Caki2 (cell line): ENCODE data around the gene GRXCR2. TPM values are rescaled to one million over a fixed set of nuclear protein-coding genes. Genes with fewer than 3 reads are reported as not detected.
"Not testable (repeated sequence)": the region's sequence is repeated elsewhere in the genome, so short reads cannot be mapped to it uniquely, and the experiment has no call there.

ENCODE experiments used
- DNase-seq: peaks from one replicate; pipeline ENCODE4 v3.0.0-alpha.2; 2015; ENCODE audit warnings: low read depth
- in situ Hi-C: cut with HindIII; loops from 2 replicates; pipeline ENCODE4 v1.10.0; 2016; ENCODE audit warnings: low sequenced_read_pairs, low pct_unique_long_range_greater_than_20kb, mixed read lengths
- total RNA-seq: library from RNA; depleted of rRNA; stranded (reverse); fragments of >200 nt; shearing (Covaris generic); gene quantifications from 2 replicates; pipeline ENCODE4 v1.2.3, GENCODE V29; 2014; ENCODE audit warnings: low replicate concordance

GRXCR2 gene
- total RNA-seq, 1 experiment from 2014 or later = not detected

DNA sequence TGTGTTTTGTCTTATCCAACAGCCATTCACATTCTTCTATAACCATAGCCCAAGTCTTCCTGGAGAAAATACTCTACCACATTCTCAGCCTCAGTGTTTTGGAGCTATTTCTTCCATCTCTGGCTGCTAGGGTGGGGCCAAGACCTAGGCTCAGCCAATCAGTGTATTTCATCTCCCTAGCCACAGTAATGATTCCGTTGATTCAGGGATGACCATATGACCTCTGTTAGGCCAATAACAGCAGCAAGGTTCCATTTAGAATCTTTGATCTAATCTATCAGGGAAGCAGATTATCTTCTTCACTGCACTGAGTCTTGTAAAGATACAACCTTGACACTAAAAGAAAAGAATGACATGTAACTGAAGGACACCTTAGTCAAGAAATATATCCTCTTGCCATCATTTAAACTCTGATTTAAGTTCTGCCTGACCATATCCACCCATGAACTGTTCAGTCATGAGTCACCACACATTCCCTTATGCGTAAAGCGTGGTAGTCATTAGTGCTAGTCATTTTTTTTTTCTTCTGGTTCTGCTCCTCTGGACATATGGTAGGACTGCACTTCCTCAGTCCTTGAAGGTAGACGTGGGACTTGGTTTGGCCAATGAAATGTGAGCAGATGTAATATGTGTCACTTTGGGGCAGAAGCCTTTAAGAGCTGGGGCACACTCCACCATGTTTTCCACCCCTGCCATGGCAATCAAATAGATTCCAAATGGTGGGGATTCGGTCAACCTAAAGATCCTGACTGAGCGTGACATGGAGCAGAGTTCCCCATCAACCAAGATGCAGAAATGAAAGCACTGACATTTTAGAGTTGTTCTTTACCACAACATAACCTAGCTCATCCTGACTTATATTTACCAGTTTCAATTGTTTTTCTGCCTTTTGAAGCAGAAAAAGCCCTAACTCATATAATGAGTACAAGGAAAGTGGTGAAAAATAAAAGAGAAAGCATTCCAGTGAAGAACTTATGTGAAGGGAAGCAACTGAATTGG lies 25.0 kb downstream of the GRXCR2 start:
- in situ Hi-C loops = no loop called here
- DNase-seq = peak; percentile 64

DNA sequence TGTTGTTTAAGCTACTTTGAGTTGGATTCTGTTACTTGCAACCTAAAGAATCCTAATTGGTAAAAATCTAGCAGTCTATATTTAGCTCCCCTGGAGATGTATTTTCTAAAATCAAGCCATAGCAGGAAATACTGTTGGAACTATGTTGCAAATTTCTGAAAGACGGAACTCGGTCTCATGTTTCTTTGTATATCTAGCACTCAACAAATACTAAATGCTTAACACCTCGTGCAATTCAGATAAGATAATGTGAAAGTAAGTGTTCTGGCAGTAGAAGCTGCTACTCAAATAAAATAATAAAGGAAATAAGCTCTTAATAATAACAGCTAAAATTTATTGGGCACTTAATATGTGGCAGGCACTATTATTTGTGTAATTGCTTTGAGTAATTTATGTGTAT lies 26.7 kb downstream of the GRXCR2 start:
- DNase-seq = no peak
- in situ Hi-C loops = no loop called here

DNA sequence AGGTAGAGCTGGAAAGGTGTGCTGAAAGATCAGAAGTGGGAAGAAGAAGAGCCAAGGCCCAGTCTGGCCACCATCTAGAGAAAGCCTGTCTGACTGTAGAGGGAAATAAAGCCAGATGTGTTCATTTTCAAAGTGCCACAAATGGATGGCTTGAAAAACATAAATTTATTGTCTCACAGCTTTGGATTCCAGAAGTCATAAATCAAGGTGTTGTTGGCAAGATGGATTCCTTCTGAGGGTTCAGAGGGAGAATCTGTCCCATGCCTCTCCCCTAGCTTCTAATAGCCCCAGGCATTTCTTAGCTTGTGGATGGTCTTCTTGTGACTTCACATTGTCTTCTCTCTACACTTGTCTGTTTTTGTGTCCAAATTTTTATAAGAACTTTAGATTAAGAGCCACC lies 31.5 kb downstream of the GRXCR2 start:
- no peak for DNase-seq
- in situ Hi-C loops = no loop called here

DNA sequence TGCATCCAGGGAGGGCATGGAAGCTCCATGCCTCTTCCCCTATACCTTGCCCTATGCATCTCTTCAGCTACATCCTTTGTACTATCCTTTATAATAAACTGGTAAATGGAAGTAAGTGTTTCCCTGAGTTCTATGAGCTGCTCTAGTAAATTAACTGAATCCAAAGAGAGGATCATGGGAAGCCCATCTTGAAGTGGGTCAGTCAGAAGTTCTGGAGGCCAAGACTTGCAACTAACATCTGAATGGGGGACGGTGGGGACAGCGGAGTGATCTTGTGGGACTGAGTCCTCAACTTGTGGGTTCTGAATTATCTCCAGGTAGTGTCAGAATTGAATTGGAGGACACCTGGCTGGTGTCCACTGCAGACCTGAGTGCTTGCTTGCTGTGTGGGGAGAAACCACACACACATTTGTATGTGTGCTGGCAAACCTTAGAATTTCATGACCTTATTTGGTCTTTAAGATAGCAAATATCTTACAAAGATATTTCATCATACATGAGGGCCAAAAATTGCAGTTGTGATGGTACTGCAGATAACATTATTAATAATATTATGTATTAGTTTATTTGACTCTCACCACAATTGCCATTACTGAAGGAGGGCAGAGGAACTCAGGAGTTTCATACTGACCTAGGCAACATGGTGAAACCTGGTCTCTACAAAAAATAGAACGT lies 32.2 kb downstream of the GRXCR2 start:
- in situ Hi-C loops = no loop called here

DNA sequence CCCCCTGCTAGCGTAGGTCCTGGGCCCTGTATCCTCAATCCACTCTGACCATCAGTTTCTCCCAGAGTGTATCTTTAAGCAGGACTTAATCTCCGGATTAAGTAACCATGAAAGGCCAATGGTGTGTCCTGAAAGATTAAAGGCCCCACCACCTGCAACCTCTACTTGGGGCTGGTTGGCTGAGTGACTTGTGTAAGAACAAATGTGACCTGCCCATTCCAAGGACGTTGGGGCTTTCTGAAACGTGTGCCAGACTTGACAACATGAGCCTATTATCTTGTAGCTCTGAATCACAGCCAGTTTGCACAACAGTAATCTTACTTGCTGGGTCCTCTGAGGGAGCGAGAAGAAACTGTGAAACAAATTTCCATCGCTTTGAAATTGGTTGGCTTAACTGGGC lies 34.5 kb downstream of the GRXCR2 start:
- in situ Hi-C loops = no loop called here

More for the DNA sequence above, 32.2 kb downstream of the GRXCR2 start:
- no peak for DNase-seq

DNA sequence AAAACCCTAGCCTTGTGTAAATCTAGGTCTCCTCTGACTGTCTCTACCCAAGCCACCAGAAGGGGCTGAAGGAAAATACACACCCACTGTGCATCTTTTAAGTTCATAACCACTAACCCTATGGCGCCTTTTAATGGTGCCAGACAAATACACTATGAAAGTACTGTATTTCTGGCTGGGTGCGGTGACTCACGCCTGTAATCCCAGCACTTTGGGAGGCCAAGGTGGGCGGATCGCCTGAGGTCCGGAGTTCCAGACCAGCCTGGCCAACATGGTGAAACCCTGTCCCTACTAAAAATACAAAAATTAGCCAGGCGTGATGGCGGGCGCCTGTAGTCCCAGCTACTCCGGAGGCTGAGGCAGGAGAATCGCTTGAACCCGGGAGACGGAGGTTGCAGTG lies 36.6 kb downstream of the GRXCR2 start:
- DNase-seq, in situ Hi-C loops: not testable (repeated sequence)

More for the DNA sequence above, 34.5 kb downstream of the GRXCR2 start:
- no peak for DNase-seq

DNA sequence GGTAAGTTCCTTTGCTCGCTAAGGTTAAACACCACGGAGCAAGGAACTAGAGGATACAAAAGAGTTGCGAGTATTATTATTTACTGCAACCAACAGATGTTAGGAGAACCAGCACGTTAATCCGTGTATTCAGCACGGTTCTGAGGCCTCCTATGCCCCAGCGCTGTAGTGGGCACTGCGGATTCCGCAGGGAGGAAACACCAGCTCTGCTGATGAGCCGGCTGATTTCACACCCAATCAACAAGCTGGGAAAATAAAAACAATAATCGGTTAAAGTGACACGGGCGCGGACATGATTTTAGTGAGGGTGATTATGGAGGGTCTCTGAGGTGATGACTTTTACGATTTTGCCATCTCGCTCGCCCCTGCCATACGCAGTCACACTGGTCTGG lies 37.0 kb downstream of the GRXCR2 start:
- in situ Hi-C loops = no loop called here
- DNase-seq = no peak

DNA sequence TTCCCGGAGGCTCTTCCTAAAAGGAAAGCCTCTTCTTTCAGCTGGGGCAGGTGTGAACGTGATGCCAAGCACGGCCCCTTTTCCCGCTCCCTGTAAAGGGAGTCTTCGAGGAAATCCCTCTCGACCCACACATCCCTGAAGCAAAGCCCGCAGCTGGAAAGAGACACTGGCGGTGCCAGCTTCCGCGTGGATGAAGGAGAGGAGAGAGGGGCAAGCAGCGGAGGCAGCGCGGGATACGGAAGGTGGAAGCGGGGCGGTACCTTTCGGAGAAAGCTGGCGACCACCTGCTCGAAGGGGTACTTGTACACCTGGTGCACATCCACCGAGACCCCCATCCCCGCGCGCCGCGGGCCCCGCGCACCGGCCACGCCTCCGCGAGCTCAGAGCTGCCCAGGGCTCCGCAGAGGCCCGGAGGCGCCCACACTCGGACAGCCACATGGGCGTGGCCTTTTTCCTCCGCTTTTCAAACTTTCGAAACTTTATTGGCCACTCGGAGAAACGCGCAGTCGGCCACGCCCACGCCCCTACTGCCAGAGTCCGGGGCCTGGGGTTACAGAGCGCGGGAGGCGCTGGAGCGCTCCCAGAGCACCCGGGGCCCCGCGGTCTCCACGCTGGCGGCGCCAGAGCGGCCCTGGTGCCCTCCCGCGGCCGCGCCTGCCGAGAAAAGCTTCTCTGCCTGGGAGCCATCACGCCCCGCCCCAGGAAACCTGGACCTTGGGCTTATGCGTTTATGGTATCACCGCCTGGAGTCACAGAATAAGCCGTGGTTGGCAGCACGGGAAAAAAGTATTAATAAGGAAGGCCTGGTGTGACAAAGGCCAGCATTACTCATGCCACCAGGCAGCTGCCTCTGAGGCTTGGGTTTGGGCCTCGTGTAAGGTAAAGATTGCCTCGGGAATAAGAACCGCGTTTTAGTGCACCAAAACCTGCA lies 37.6 kb downstream of the GRXCR2 start, which contains the start of gene PRELID2:
Gene PRELID2, minus strand, starts transcription at position 426 of the 931 bp plus-strand sequence. Its CDS starts 91 bp downstream, at position 335.
- in situ Hi-C loops = no loop called here
- peak; percentile 91 for DNase-seq

DNA sequence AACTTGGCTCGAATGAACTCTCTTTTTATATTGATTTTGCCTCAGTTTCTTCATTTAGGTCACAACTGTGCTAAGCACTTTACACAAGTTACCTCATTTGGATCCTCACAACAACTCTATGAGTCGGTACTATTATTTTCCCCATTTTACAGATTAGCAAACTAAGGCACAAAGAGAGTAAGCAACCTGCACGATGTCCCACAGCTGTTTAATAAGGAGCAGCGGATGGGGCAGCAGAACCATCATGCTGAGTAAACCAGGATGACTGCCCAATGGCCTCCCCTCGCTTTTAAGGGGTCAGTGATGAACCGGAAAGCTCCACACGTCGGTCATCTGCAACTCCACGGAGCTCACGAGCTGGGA lies 38.3 kb downstream of the GRXCR2 start:
- no peak for DNase-seq
- in situ Hi-C loops = no loop called here

DNA sequence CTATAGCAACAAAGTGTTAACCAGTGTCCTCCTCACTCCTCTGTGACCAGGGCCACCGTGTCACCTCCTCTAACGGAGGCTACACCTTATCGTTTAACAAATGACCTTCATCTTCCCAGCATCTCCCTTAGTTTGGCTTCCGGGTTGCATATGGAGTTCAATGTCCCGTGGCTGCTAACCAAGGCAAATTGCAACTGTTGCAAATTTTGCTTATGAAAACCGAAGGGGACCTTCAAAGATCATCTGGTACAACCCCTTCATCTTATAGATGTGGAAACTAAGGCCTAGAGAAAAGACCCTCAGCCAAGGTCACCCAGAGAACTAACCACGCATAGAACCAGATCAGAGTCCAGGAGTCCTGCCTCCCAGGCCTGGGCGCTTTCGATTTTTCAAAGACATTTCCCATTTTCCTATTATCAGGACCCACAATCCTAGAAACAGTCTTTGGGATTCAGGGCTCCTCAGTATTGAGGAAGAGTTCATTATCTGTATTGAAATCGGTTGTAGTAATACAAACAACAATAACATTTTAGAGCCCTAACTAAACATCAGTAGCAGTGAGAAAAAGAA lies 39.1 kb downstream of the GRXCR2 start:
- in situ Hi-C loops = no loop called here

DNA sequence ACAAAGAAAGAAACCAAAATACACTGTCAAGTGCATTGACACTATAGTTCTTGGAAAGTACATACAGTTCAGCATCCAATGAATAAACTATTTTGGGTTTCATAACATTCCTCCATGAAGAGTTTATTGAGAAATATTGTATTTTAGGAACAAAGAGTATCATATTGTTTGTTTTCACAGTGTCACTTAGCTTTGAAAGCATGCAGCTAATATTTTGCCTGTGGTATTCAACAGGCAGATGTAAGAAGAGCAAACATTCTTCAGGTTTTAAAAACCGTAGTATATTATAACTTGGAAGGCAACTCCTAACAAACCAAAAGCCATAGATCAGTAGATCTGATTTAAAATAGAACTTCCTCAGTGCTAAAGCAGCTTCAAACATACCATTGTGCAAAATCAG lies 42.2 kb downstream of the GRXCR2 start:
- DNase-seq = no peak
- in situ Hi-C loops = no loop called here

More for the DNA sequence above, 39.1 kb downstream of the GRXCR2 start:
- DNase-seq = no peak

DNA sequence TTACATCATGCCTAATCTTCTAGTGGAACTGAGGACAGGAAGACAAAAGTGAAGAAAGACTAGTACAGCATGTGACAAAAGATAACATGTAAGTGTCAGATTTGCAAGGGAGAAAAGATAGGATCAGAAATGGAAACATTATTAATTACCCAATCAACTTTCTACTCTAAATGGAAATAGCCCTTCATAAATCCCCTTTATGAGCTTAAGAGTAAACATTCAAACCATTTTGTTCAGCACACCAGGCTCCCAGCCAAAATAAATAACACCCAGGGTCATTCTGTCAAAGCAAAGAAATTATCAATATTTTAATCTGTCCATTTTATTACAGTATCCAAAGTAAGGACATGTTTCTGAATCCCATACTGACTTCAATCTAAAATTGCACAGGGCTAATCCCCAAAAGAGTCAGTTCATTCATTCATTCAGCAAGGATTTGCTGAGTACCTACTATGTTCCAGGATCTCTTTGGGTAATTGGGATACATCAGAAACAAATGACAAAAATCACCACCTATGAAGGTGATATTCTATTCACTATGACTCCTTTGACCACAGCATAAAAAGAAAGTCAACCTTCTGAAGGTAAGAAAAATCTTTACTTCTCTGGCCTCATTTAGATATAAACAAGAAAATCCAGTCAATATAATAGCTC lies 43.0 kb downstream of the GRXCR2 start:
- in situ Hi-C loops = no loop called here
- DNase-seq = no peak

DNA sequence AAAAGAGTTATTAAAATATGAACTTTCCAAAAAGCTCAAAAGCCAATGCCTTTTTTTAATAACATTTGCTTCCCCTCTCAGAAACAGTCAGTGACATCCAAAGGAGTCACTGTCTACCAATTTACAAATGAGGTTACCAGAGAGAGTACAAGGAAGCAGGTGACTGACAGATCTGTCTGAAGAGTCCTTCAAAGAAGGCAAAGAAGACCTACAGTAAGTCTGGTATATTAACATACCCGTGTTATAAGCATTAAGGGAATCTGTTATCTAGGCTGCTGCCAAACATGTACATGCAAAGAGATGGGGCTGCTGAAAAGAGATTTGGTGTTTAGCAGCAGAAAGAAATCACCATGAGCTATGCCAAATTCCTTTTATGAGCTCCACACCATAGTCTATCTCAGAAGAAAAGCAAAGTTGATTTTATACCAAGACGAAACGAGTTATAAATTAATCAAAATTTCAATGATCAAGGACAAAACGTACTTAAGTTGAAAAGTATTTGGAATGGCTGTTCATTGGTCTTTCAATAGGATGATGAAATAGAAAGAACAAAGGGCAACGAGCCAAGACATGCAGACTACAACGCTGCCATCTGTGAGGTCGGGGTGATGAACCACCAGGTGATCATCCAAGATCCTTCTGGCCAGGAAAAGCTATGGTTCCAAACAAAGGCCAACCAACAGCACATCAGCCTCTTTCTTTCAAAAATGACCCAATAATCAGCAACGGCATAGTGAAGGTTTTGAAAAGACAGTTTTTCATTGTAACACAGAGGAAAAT lies 45.7 kb downstream of the GRXCR2 start:
- no peak for DNase-seq
- in situ Hi-C loops = no loop called here

DNA sequence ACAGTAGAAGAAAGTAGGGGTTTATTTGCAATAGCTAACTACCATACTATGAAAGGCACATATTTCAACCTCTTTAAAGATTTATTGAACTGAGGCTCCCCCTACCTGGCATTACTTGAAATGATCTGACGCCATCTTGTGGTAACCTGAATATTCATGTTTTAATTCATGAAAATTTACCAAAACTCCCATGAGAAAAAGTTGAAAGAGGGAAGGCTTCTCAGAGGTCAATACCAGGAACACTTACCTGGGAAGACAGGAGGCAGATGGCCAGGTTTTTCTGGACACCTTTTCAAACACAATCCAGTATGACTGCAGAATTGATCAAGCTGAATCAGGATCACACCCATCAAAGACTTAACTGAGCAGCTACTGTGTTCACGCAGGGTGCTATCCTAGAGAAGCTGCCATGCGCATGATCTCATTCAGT lies 47.0 kb downstream of the GRXCR2 start:
- peak; percentile 35 for DNase-seq
- in situ Hi-C loops = no loop called here

DNA sequence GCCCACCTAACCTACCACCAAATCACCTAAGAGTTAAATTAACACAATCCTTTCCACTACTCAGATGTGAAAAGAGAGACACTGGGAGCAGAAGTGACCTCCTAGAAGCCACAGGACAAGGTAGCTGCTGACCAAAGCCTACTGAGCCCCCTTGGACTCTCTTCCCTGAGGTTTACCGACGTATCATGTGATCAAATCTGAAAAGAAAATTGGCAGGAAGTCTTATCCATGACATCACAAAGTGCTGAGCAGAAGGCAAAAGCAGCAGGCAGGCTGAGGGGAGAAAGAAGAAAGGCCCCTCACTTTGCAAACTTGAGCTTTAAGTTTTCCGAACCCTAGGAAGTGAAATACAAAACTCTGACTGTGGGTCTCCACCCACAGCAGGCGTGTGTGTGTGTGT lies 48.8 kb downstream of the GRXCR2 start:
- in situ Hi-C loops = no loop called here
- no peak for DNase-seq

DNA sequence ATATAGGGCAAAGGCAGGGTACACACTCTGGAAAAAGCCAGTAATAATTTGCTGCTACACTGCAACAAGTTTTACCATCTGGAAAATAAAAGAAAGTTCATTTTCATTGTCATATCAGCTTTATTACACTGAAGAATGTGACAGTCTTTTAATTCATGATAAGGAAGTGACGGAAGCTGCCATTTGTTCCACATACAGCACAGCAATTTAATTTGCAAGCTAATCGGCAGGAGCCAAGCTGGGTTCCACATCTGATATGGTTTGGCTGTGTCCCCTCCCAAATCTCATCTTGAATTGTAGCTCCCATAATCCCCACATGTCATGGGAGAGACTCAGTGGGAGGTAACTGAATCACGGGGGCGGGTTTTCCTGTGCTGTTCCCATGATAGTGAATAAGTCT lies 54.2 kb downstream of the GRXCR2 start:
- DNase-seq = no peak
- in situ Hi-C loops = no loop called here

DNA sequence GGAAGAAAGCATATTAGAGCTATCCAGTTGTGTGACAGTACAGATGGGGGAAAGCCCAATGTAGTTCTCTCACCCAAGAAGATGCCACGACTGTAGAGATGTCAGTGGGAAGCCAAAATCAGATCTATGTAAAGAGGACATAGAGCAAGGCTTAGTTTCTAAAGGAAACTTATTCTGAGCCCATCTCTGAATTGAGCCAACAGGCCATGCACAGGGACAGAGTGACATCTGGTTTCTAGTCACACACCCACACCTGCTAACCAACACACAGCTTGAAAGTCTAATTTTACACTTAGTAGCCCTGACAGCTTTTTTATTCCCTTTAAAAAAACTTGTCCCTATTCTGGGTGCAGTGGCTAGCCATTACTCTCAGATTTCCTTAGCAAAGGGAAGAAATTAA lies 59.9 kb downstream of the GRXCR2 start:
- in situ Hi-C loops = no loop called here
- DNase-seq = no peak
